IPS DF 6.9 (cell line): Measurements from ENCODE around the gene AXIN1.

Source experiments
- DNase-seq: peaks from one replicate; pipeline ENCODE4 v3.0.0-alpha.2; 2013; ENCODE audit warnings: low read depth, low spot score
- H3K27ac ChIP-seq: one replicate; pipeline ENCODE4 v1.5.1; 2013; ENCODE audit warnings: low read length, control low read depth
- H3K27me3 ChIP-seq: 2 replicates; pipeline ENCODE4 v1.6.1; 2013; ENCODE audit warnings: mild to moderate bottlenecking, low read length; ENCODE audit not compliant: control insufficient read depth, insufficient read depth
- H3K36me3 ChIP-seq: 2 replicates; pipeline ENCODE4 v1.6.1; 2013; ENCODE audit warnings: low read length; ENCODE audit not compliant: control insufficient read depth, insufficient read depth
- H3K4me1 ChIP-seq: 2 replicates; pipeline ENCODE4 v1.6.1; 2013; ENCODE audit warnings: low read length; ENCODE audit not compliant: control insufficient read depth, insufficient read depth
- H3K4me3 ChIP-seq: 2 replicates; pipeline ENCODE4 v1.5.1; 2013; ENCODE audit warnings: mild to moderate bottlenecking, low read length
- H3K9me3 ChIP-seq: 2 replicates; pipeline ENCODE4 v1.6.1; 2013; ENCODE audit warnings: low read length, inconsistent platforms; ENCODE audit not compliant: control insufficient read depth, insufficient read depth
- WGBS: extraction: QIAGEN DNeasy Blood & Tissue Kit; methylation state at CpG from one replicate; pipeline ENCODE4 v1.1.7; 2013; ENCODE audit warnings: mixed read lengths, missing lambda C conversion rate; ENCODE audit not compliant: insufficient read length, insufficient coverage; 5-methylcytosine and 5-hydroxymethylcytosine counted together

The AXIN1 gene

GRCh38 chr16:285146-286055, 67.1 kb downstream of the AXIN1 start:
- DNase-seq: no peak
- Histone ChIP-seq H3K36me3 (peaks cover 11% of the 10 kb centered on the region), H3K27me3 (peaks cover 6% of the 10 kb centered on the region; the same call in 1 of the 2 replicates), H3K4me1 (no peaks in the 10 kb centered on the region; the same call in 1 of the 2 replicates), H3K9me3 (no peaks in the 10 kb centered on the region), H3K4me3 (no peak overlapping the region; the same call in 1 of the 2 replicates), H3K27ac (no peak overlapping the region)
- no CpG with 5 or more reads among the region's 48 CpGs for WGBS

- Histone ChIP-seq H3K9me3 (no peaks in the 10 kb centered on the region), H3K36me3 (peaks cover 11% of the 10 kb centered on the region), H3K27ac (no peak overlapping the region), H3K4me1 (no peaks in the 10 kb centered on the region; the same call in 1 of the 2 replicates), H3K4me3 (no peak overlapping the region), H3K27me3 (peaks cover 6% of the 10 kb centered on the region; the same call in 1 of the 2 replicates)
- no peak for DNase-seq
- no CpG with 5 or more reads among the region's 52 CpGs for WGBS
Observed at GRCh38 chr16:284204-285120, 68.1 kb downstream of the AXIN1 start.

GRCh38 chr16:283033-283805, 69.3 kb downstream of the AXIN1 start, which contains the start of gene PDIA2:
Gene PDIA2, plus strand, starts transcription at chr16:283164. Its CDS starts 6 bp downstream, at chr16:283170.
- Histone ChIP-seq H3K4me3 (no peak within 1 kb of the TSS), H3K27me3 (peaks cover 8% of the 10 kb centered on the region; the same call in 1 of the 2 replicates), H3K27ac (no peak within 1 kb of the TSS), H3K9me3 (no peaks in the 10 kb centered on the region), H3K4me1 (no peaks in the 10 kb centered on the region; the same call in 1 of the 2 replicates), H3K36me3 (peaks cover 7% of the 10 kb centered on the region; the same call in 1 of the 2 replicates)
- WGBS: no CpG with 5 or more reads among the region's 25 CpGs
- DNase-seq: no peak

DNA sequence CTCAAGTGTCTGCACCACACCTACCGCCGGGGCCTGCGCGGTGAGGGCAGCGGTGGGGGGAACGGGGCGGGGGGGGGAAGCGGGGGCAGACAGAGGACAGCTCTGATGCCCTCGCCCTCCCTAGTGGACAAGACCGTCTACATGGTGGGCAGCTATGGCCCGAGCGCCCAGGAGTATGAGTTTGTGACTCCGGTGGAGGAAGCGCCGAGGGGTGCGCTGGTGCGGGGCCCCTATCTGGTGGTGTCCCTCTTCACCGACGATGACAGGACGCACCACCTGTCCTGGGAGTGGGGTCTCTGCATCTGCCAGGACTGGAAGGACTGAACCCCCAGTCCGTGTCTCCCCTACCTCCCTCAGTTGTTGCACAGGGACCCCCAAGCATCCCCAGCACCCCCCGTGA, 70.0 kb downstream of the AXIN1 start:
- H3K4me3 ChIP-seq: no peak overlapping the region
- no peaks in the 10 kb centered on the region; the same call in 1 of the 2 replicates for H3K4me1 ChIP-seq
- DNase-seq: no peak
- no CpG with 5 or more reads among the region's 22 CpGs for WGBS
- no peaks in the 10 kb centered on the region for H3K9me3 ChIP-seq
- peaks cover 3% of the 10 kb centered on the region; the same call in 1 of the 2 replicates for H3K36me3 ChIP-seq
- no peak overlapping the region for H3K27ac ChIP-seq
- peaks cover 8% of the 10 kb centered on the region; the same call in 1 of the 2 replicates for H3K27me3 ChIP-seq

DNA sequence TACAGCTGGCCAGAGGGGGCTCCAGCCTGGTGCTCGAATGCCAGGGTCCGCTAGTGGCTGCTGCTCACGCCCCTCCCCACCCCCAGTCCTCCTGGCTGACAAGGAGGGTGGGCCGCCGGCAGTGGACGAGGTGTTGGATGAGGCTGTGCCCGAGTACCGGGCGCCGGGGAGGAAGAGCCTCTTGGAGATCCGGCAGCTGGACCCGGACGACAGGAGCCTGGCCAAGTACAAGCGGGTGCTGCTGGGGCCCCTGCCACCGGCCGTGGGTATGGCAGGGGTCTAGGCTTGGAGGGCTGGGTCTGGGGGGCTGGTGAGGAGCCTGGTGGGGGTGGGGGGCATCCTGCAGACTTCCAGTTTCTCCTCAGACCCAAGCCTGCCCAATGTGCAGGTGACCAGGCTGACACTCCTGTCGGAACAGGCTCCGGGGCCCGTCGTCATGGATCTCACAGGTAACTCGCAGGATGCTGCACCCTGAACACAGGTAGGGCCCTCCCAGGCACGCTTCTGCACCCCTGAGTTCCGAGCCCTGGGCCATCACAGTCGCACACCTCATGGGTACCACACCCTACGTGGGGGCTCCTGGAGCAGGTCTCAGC, 70.8 kb downstream of the AXIN1 start:
- Histone ChIP-seq H3K9me3 (no peaks in the 10 kb centered on the region), H3K36me3 (peaks cover 3% of the 10 kb centered on the region; the same call in 1 of the 2 replicates), H3K4me3 (no peak overlapping the region), H3K4me1 (no peaks in the 10 kb centered on the region; the same call in 1 of the 2 replicates), H3K27me3 (peaks cover 8% of the 10 kb centered on the region; the same call in 1 of the 2 replicates), H3K27ac (no peak overlapping the region)
- WGBS: no CpG with 5 or more reads among the region's 25 CpGs
- DNase-seq: no peak

- WGBS: no CpG with 5 or more reads among the region's 27 CpGs
- no peaks in the 10 kb centered on the region; the same call in 1 of the 2 replicates for H3K36me3 ChIP-seq
- H3K9me3 ChIP-seq: no peaks in the 10 kb centered on the region
- H3K27me3 ChIP-seq: peaks cover 13% of the 10 kb centered on the region; the same call in 1 of the 2 replicates
- no peak for DNase-seq
- H3K27ac ChIP-seq: no peak overlapping the region
- H3K4me3 ChIP-seq: peak overlapping the region; percentile 61; the same call in 1 of the 2 replicates
- H3K4me1 ChIP-seq: no peaks in the 10 kb centered on the region; the same call in 1 of the 2 replicates
Observed at GRCh38 chr16:280991-281659, 71.4 kb downstream of the AXIN1 start.

GRCh38 chr16:280552-280951, 72.0 kb downstream of the AXIN1 start, which contains the start of gene ARHGDIG:
Gene ARHGDIG, plus strand, starts transcription at chr16:280591. Its CDS starts 90 bp downstream, at chr16:280681.
- H3K9me3 ChIP-seq: no peaks in the 10 kb centered on the region
- no peaks in the 10 kb centered on the region; the same call in 1 of the 2 replicates for H3K4me1 ChIP-seq
- peak within 1 kb of the TSS; percentile 61; the same call in 1 of the 2 replicates for H3K4me3 ChIP-seq
- H3K27ac ChIP-seq: no peak within 1 kb of the TSS
- H3K27me3 ChIP-seq: peaks cover 15% of the 10 kb centered on the region; the same call in 1 of the 2 replicates
- WGBS: no CpG with 5 or more reads among the region's 54 CpGs
- no peak for DNase-seq
- H3K36me3 ChIP-seq: no peaks in the 10 kb centered on the region; the same call in 1 of the 2 replicates

- H3K36me3 ChIP-seq: no peaks in the 10 kb centered on the region; the same call in 1 of the 2 replicates
- no peak for DNase-seq
- H3K27me3 ChIP-seq: peaks cover 18% of the 10 kb centered on the region; the same call in 1 of the 2 replicates
- H3K4me3 ChIP-seq: peak overlapping the region; percentile 40; the same call in 1 of the 2 replicates
- H3K27ac ChIP-seq: no peak overlapping the region
- no CpG with 5 or more reads among the region's 47 CpGs for WGBS
- H3K4me1 ChIP-seq: no peaks in the 10 kb centered on the region; the same call in 1 of the 2 replicates
- H3K9me3 ChIP-seq: no peaks in the 10 kb centered on the region
Observed at GRCh38 chr16:280005-280460, 72.5 kb downstream of the AXIN1 start.
